HTERT RPE-1 (cell line): ENCODE measurements around the gene TMC6.
"Not testable (repeated sequence)": the region's sequence is repeated elsewhere in the genome, so short reads cannot be mapped to it uniquely, and the experiment has no call there.

Experiments used
- in situ Hi-C: fragments of 300-500 bp; cut with MboI; formaldehyde crosslinking; loops from 4 replicates; pipeline ENCODE4 v1.14.3; 2020; ENCODE audit warnings: low sequenced_read_pairs

The TMC6 gene

DNA sequence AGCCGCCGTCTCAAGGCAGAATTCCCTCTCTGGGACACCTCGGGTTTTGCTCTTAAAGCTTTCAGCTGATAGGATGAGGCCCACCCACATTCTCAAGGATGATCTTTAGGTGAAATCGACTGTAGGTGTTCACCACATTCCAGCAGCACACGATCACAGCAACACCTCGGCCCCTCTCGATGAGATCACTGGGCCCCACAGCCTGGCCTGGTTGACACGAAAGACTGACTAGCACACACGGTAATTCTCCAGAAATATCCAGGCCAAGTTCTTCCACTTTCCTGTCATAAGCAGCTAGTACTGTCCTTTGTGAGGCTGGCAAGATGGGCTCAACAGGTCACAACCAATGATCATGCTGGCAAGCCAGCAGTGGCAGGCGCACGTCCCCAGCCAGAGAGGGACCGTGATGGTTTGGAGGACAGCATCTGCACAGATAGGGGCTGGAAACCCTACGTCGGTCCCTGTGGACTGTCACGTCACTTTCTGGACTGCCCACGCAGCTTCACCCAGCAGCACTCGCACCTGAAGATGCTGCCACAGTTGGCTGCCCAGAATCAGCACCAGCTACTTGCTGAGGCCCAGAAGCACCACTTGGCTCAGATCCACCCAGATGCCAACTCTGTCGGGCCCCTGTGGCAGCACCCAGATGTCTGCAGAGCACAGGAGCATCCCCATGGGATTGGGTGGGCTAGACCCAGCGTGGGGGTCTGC, 17.4 kb downstream of the TMC6 start:
- in situ Hi-C loops: no loop called here

- in situ Hi-C loops: no loop called here
Observed at GRCh38 chr17:78110363-78111015, 18.1 kb downstream of the TMC6 start.

DNA sequence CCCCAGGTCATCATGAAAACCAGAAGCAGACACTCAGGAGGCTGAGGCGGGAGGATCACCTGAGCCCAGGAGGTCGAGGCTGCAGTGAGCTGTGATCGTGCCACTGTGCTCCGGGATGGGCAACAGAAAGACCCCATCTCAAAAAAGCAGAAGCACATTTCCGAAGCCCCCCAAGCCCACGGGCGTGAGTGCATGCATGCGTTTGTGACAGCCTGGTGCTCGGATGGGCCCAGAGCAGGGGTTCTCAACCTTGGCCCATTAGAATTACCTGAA, 19.1 kb downstream of the TMC6 start:
- in situ Hi-C loops: no loop called here

DNA sequence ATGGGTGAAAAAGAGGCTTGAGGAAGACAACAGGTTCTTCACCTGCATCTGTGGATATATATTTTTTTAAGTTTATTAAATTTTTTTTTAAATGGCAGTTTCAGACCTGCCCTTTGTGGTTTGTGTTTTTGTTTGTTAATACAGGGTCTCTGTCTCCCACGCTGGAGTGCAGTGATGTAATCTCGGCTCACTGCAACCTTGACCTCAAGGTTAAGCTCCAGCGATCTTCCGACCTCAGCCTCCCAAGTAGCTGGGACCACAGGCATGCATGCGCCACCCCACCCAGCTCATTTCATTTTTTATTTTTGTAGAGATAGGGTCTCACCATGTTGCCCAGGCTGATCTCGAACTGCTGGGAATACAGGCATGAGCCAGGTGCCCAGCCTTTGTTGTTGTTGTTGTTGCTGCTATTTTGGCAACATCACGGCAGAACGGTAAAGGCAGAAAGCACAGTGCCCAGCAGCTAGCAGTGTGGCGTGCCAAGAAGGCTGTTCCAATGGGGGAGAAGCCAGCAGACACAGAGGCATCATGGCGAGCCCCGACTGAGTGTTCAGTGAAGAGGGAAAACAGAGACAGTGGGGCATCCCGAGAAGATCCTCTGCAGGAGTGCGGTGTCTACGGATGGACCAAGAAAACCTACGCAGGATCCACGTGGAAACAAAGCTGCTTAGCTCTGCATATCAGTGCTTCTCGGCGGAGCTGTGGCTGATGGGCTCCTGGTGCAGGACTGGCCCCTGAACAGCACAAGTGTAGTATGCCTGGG, 19.6 kb downstream of the TMC6 start:
- in situ Hi-C loops: no loop called here

GRCh38 chr17:78107976-78108725, 20.4 kb downstream of the TMC6 start:
- in situ Hi-C loops: no loop called here

DNA sequence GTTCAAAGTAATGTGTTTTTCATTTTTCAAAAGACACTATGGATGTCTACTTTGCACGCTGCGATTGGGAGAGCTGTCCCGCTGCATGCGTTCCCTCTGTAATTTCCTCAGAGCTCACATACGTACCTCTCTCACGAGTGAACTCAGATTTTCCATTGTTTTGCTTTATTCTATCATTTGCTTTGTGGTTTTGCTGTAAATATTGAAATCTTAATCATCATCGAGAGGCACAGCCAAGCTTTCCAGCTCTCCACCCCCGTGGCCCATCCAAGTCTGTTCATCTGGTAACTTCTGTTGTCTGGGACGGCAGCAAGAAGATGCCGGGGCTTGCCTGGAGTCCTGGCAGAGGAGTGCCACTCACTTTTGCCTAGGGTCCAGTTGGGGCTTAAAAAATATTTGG, 21.1 kb downstream of the TMC6 start:
- in situ Hi-C loops: no loop called here

DNA sequence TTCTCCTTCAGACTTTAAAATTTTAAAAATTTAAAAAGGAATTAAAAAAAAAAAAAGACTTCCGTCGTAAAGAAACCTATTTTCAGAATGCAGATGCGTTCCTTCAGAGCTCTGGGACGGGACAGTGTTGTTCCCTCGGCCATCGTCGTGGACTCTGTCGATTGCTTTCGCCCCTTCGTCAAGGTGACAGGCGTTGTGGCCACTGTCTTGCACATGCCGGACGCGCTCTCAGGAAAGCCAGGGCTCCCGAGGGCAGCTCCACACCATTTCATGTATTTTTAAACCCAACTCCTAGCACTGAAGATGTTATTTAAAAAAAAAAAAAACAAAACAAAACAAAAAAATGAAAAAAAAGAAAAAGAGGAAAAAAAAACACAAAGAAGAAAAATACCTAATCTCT, 22.3 kb downstream of the TMC6 start:
- in situ Hi-C loops: no loop called here

- in situ Hi-C loops: no loop called here
Observed at GRCh38 chr17:78105551-78105950, 23.0 kb downstream of the TMC6 start.

DNA sequence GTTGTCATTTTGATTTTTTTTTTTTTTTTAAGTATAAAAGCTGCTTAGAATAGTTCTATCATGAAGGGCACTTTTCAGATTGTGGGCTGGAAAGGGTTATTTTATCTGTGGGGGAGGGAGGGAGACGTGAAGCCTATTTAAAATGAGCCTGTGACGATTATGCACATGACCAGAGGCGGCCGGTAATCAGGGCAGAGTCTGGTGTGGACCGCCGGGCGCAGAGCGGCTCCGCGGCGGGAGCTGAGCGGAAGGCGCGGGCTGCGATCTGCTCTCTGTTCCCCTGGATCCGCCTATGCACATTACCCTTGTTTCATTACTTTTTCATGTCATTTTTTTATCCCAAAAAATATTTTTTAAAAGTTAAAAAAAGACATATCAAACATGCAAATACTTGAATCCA, 23.5 kb downstream of the TMC6 start:
- in situ Hi-C loops: no loop called here

- in situ Hi-C loops: no loop called here
Observed at GRCh38 chr17:78104540-78104941, 24.0 kb downstream of the TMC6 start.

DNA sequence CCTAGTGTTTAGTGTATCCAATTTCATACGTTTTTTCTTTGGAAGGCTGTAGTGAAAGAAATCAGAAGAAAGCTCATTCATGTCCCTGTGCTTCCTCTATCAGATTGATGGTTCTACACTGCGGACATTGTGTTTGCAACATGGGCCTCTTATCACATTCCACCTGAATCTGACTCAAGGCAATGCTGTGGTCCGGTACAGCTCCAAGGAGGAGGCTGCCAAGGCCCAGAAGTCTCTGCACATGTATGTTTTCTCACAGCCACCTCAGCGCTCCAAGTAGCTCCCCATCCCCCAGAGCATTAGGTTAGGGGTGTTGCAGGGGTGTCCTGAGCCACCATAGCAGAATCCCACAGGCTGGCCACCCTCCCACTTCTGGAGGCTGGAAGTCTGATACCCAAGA, 25.2 kb downstream of the TMC6 start:
- in situ Hi-C loops: no loop called here

DNA sequence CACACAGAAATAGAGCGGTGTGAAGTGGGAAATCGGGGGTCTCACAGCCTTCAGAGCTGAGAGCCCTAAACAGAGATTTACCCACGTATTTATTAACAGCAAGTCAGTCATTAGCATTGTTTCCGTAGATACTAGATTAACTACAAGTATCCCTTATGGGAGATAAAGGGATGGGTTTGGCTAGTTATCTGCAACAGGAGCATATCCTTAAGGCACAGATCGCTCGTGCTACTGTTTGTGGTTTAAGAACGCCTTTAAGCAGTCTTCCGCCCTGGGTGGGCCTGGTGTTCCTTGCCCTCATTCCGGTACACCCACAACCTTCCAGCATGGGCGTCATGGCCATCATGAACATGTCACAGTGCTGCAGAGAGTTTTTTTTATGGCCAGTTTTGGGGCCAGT, 27.0 kb downstream of the TMC6 start:
- in situ Hi-C loops: no loop called here

DNA sequence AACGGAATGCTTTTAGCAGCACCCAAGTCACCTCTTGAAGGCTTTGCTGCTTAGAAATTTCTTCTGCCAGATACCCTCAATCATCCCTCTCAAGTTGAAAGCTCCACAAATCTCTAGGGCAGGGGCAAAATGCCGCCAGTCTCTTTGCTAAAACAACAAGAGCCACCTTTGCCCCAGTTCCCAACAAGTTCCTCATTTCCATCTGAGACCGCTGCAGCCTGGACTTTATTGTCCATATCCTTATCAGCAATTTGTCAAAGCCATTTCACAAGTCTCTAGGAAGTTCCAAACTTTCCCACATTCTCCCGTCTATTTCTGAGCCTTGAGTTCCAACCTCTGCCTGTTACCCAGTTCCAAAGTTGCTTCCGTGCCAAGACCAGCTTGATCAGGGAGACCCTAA, 27.4 kb downstream of the TMC6 start:
- in situ Hi-C loops: no loop called here

- in situ Hi-C loops: no loop called here
Observed at GRCh38 chr17:78096093-78096492, 32.5 kb downstream of the TMC6 start.

GRCh38 chr17:78095035-78095434, 33.5 kb downstream of the TMC6 start:
- in situ Hi-C loops: no loop called here

DNA sequence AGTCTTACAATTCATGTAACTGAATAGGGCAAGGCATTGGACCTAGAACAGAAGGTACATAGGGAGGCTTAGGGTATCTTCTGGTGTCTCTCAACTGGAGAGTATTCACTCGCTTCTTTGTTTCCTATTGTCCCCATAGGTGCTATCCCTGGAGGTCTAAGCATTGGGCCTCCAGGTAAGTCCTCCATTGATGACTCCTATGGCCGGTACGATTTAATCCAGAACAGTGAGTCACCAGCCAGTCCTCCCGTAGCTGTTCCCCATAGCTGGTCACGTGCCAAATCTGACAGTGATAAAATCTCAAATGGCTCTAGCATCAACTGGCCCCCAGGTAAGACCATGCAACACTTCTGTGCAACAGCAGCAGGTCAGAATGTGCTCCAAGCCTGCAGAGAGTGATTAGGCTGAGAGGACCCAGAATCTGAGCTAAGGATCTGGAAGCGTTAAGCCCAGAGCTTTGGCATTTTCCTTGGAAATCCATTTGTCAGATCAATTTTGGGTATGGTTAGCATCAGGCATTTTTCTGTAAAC, 35.7 kb downstream of the TMC6 start:
- in situ Hi-C loops: no loop called here

DNA sequence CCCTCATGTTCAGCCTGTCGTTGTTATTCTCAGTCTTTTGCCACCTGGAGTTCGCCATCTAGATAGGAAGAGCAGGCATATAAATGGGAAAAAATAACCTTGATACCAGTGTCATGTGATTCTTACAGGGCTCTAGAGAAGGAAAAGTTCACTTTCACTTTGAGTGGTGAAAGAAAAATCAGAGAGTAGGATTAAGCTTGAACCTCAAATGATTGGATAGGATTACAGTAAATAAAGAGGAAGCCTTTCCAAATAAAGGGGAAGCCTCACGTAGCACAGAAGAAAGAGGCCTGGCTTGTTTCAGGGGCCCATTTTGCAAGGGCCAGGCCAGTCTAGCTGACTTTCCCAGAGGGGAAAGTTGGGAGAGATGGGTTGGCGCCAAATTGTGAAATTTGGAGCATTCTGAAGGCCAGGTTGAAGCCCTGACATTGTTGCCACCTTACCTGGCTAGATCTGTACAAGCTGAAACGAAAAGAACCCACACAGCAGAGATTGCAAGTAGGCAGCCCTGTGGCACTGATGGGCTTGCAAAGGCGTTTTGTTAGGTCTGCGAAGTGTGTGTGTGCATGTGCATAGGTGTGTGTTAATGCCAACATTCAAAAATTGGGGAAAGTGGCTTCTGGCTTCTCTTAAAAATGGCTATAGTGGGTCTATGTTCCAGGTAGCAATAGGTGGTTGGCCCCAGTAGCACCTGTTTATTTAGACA, 38.8 kb downstream of the TMC6 start:
- in situ Hi-C loops: no loop called here

DNA sequence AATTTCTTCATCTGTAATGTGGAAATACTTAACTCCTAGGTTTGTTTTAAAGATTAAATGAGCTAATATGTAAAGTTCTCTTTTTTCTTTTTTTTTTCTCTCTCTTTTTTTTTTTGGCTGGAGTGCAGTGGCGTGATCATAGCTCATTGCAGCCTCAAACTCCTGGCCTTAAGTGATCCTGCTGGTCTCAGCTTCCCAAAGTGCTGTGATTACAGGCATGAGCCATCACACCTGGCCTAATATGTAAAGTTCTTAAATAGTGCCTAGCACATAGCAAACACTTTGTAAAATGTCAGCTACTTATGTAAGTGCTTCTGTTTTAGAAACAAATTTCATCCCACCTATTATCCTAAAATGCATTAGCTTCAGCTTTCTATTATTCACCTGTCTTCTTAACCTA, 40.0 kb downstream of the TMC6 start:
- in situ Hi-C loops: no loop called here

- in situ Hi-C loops: no loop called here
Observed at GRCh38 chr17:78086740-78087139, 41.8 kb downstream of the TMC6 start.

GRCh38 chr17:78082988-78083387, 45.6 kb downstream of the TMC6 start:
- in situ Hi-C loops: no loop called here

DNA sequence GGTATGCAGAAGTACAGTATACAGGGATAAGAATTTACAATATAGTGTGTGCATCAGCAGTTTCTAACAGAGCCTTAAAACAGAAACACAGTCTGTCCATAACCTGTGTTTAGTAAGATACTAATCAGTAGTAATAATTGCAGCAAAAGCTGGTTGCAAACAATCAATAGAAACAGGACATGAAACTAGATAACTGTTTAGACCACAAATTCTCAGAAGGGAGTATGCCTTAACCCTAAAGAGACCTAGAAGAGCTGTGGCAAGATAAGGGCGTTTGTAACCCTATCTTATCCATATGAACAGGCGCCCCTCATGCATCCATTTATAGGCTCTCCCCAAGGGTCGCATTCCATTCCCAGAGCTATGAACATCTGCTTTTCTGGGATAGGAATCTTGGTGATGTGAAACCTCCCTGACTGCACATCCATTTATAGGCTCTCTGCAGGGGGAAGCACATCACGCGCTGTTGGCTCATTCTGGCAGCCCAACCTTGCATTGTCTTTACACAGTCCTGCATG, 46.1 kb downstream of the TMC6 start:
- in situ Hi-C loops: not testable (repeated sequence)
